Activated naive CD4-positive, alpha-beta T cell treated with anti-CD3 and anti-CD28 coated beads, Interleukin-2, amount 50 U/mL, for 72 hours (primary cell): ENCODE measurements around the gene PTBP2. TPM values are rescaled to one million over a fixed set of nuclear protein-coding genes. Genes with fewer than 3 reads are reported as not detected.
"Not testable (repeated sequence)": the region's sequence is repeated elsewhere in the genome, so short reads cannot be mapped to it uniquely, and the experiment has no call there.

Source experiments
- ATAC-seq, 2 donors: fragments of 150-1000 bp; cut with Tn5 transposase; 2 replicates each; pipeline ENCODE4 v1.10.0; 2021; ENCODE audit warnings: mild to moderate bottlenecking in 2 of 2, moderate library complexity in 2 of 2
- DNase-seq, 2 donors: peaks; one replicate each; pipeline ENCODE4 v3.0.0; 2021 to 2022; ENCODE audit warnings: low spot score in 2 of 2
- H3K27ac Mint-ChIP-seq, 2 donors: one replicate each; pipeline ENCODE4 v1.8.0; 2022; ENCODE audit warnings: mild to moderate bottlenecking in 2 of 2, mixed read lengths in 2 of 2
- H3K36me3 Mint-ChIP-seq, 2 donors: one replicate each; pipeline ENCODE4 v1.8.0; 2022; ENCODE audit warnings: mixed read lengths in 2 of 2
- H3K9me3 Mint-ChIP-seq, 2 donors: one replicate each; pipeline ENCODE4 v1.8.0; 2022; ENCODE audit warnings: mixed read lengths in 2 of 2
- total RNA-seq, 2 donors: library from RNA; stranded (reverse); gene quantifications; one replicate each; pipeline ENCODE4 v1.2.3, GENCODE V29; 2022

The PTBP2 gene
- total RNA-seq, 2 donors from 2014 or later: 17.5 to 20.4 TPM

DNA sequence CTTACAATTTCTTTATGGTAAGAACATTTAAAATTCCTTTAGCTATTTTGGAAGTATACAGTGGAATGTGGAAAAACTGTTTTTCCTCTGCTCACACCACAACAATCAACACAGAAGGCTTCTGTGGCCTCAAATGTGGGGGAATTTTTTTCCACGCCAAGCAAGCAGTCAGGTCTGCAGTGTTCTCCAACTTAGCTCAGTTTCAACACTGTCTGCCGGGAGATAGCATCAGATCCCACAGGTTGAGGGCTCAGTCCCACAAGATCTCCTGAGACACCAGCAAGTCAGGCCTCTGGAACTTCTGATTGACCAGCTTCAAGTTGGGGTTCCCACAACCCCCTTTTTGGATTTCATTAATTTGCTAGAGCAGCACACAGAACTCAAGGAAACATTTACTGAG is 50.3 kb downstream of the PTBP2 start:
- no peak for DNase-seq
- H3K27ac Mint-ChIP-seq: no peak overlapping the region
- no peak for ATAC-seq
- H3K36me3 Mint-ChIP-seq: peaks cover 6 to 8% of the 10 kb centered on the region in 2 donors
- no peaks in the 10 kb centered on the region for H3K9me3 Mint-ChIP-seq

DNA sequence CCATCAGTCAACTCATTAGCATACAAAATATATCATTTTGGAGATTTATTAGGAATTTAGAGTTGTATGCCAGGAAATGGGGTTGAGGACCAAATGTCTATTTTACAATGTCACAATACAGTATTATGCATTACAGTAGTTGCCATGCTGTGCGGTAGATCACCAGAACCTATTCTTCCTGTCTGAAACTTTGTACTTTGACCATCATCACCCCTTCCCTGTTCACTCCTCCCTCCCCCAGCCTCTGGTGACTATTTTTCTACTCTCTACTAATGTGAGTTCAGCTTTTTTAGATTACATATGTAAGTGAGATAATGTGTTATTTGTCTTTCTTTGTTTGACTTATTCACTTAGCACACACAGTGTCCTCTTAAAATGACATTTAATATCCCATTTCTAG is 50.8 kb downstream of the PTBP2 start:
- DNase-seq (no peak), ATAC-seq (no peak)
- Mint-ChIP-seq H3K36me3 (peaks cover 6 to 8% of the 10 kb centered on the region in 2 donors), H3K27ac (no peak overlapping the region), H3K9me3 (no peaks in the 10 kb centered on the region)

DNA sequence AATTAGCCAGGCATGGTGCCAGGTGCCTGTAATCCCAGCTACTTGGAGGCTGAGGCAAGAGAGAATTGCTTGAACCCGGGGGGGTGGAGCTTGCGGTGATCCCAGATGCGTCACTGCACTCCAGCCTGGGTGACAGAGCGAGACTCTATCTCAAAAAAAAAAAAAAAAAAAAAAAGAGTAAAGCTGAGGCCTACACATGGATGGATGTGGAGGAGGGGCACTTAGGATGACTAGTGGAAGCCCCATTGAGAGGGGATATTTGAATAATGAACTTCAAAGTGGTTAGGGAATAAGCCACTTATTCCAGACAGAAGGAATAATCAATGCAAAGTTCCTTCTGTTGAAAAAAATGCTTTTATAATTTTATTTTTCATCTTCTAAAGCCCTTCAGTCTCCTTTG is 51.4 kb downstream of the PTBP2 start:
- Mint-ChIP-seq H3K36me3 (peaks cover 6 to 8% of the 10 kb centered on the region in 2 donors), H3K27ac (no peak overlapping the region), H3K9me3 (no peaks in the 10 kb centered on the region)
- no peak for ATAC-seq
- DNase-seq: no peak

DNA sequence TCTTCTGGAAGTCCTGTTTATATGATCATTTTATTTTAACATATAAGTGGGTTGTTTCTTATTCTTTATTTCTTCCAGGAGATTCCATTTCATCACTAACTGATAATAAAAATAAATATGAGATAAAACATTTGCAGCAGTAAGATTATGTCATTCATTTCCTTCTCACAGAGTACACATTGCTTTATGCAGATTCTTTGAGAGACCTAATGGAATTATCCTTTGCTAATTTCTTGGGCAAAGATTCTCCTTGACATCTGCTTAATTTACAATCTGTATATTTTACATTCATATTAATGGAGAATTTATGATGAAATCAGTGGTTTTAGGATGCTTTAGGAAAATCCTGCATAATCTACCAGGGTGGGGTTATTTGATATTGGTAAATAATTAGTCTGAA is 60.6 kb downstream of the PTBP2 start:
- H3K36me3 Mint-ChIP-seq: peaks cover 5 to 7% of the 10 kb centered on the region in 2 donors
- H3K9me3 Mint-ChIP-seq: no peaks in the 10 kb centered on the region
- DNase-seq (no peak), ATAC-seq (no peak)
- H3K27ac Mint-ChIP-seq: no peak overlapping the region

- ATAC-seq: no peak
- Mint-ChIP-seq H3K36me3 (peaks cover 7 to 9% of the 10 kb centered on the region in 2 donors), H3K9me3 (no peaks in the 10 kb centered on the region), H3K27ac (no peak overlapping the region)
- no peak for DNase-seq
Observed at GRCh38 chr1:96782856-96783255, 61.3 kb downstream of the PTBP2 start.

- DNase-seq: no peak
- Mint-ChIP-seq H3K36me3 (peaks cover 9 to 30% of the 10 kb centered on the region in 2 donors), H3K9me3 (no peaks in the 10 kb centered on the region), H3K27ac (no peak overlapping the region)
- no peak for ATAC-seq
Observed at GRCh38 chr1:96790599-96790998, 69.0 kb downstream of the PTBP2 start.

DNA sequence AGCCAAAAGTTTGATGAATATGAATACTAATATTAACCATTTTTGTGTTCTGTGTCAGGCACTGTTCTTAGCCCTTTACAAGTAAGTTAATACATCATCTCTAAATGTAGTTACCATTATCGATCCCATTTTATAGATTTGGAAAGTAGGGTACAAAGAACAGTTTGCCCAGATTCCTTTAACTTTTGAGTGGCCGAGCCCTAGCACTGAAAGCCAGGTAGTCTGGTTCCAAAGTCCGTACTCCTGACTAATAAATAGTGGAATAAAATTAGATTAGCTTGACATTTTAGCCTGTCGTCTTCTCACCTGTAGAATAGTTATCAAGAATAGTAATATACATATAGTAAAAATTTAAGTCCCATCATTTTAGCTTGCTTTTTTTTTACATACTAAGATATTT is 70.6 kb downstream of the PTBP2 start:
- no peak for ATAC-seq
- Mint-ChIP-seq H3K9me3 (peaks cover 7 to 10% of the 10 kb centered on the region in 2 donors), H3K36me3 (peaks cover 20 to 25% of the 10 kb centered on the region in 2 donors), H3K27ac (no peak overlapping the region)
- no peak for DNase-seq

DNA sequence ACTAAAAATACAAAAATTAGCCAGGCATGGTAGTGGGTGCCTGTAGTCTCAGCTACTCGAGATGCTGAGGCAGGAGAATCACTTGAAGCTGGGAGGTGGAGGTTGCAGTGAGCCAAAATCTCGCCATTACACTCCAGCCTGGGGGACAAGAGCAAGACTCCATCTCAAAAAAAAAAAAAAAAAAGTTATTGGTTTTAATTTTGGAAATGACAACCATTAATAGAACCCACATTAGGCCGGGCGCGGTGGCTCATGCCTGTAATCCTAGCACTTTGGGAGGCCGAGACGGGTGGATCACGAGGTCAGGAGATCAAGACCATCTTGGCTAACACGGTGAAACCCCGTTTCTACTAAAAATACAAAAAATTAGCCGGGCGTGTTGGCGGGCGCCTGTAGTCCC is 80.1 kb downstream of the PTBP2 start:
- not testable (repeated sequence) for DNase-seq, H3K9me3 Mint-ChIP-seq, H3K27ac Mint-ChIP-seq, ATAC-seq
- H3K36me3 Mint-ChIP-seq: peaks cover 26 to 30% of the 10 kb centered on the region in 2 donors

GRCh38 chr1:96804648-96805047 is 83.1 kb downstream of the PTBP2 start:
- no peak for ATAC-seq

GRCh38 chr1:96808191-96808590 is 86.6 kb downstream of the PTBP2 start:
- no peak for ATAC-seq
- no peak for DNase-seq
- Mint-ChIP-seq H3K27ac (no peak overlapping the region), H3K36me3 (peaks cover 24 to 42% of the 10 kb centered on the region in 2 donors), H3K9me3 (no peaks in the 10 kb centered on the region)

More at GRCh38 chr1:96804648-96805047, 83.1 kb downstream of the PTBP2 start:
- Mint-ChIP-seq H3K27ac (no peak overlapping the region), H3K36me3 (peaks cover 29% of the 10 kb centered on the region in 2 donors), H3K9me3 (no peaks in the 10 kb centered on the region)
- no peak for DNase-seq

DNA sequence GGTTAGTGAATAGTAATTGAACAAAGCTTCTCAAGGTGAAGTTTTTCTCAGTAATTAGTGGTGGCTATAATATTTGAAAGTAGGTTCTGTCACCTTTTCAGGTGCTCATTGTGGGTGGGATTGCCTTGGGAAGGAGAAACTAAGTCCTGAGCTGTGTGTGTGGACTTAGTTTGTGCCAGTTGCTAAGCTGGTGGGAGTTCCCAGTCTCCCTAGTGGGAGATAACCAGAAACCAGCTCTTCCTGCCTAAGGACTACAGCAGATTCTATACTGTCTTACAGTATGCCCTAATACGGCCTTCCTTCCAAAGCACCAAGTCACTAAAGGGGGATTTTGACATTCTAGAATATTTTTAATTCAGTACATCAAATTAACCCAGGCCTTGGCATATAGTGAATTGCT is 94.3 kb downstream of the PTBP2 start:
- Mint-ChIP-seq H3K27ac (no peak overlapping the region), H3K9me3 (no peaks in the 10 kb centered on the region), H3K36me3 (peaks cover 6 to 18% of the 10 kb centered on the region in 2 donors)
- DNase-seq: no peak
- no peak for ATAC-seq

- DNase-seq (no peak), ATAC-seq (no peak)
- peaks cover 0 to 6% of the 10 kb centered on the region in 2 donors for H3K36me3 Mint-ChIP-seq
- H3K9me3 Mint-ChIP-seq: no peaks in the 10 kb centered on the region
- H3K27ac Mint-ChIP-seq: no peak overlapping the region
Observed at GRCh38 chr1:96820107-96820506, 98.5 kb downstream of the PTBP2 start.

DNA sequence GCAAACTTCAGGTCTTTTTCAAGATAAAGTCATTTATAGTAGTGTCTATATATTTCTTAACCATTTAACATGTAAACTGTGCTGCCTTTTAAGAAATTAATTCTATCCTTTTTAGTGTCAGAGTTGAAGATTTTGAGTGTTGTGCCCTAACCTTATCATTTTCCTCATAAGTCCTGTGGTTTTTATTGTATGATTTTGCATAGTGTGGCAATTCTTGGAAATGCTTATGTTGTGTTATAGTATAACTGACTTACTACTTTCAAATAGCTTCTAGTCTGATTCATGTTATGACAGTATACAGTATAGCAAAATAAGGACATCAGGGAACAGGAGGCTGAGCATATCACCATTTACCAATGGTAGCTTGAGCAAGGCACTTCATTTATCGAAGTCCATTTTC is 99.1 kb downstream of the PTBP2 start:
- ATAC-seq: no peak
- Mint-ChIP-seq H3K9me3 (no peaks in the 10 kb centered on the region), H3K36me3 (peaks cover 0 to 6% of the 10 kb centered on the region in 2 donors), H3K27ac (no peak overlapping the region)
- no peak for DNase-seq

- Mint-ChIP-seq H3K9me3 (no peaks in the 10 kb centered on the region), H3K36me3 (peaks cover 0 to 6% of the 10 kb centered on the region in 2 donors), H3K27ac (no peak overlapping the region)
- no peak for DNase-seq
- no peak for ATAC-seq
Observed at GRCh38 chr1:96825231-96825630, 103.6 kb downstream of the PTBP2 start.

- Mint-ChIP-seq H3K27ac (no peak overlapping the region), H3K9me3 (no peaks in the 10 kb centered on the region), H3K36me3 (peaks cover 0 to 6% of the 10 kb centered on the region in 2 donors)
- ATAC-seq: no peak
- DNase-seq: no peak
Observed at GRCh38 chr1:96825950-96826576, 104.5 kb downstream of the PTBP2 start.

GRCh38 chr1:96833376-96833775 is 111.8 kb downstream of the PTBP2 start:
- Mint-ChIP-seq H3K9me3 (no peaks in the 10 kb centered on the region), H3K36me3 (no peaks in the 10 kb centered on the region), H3K27ac (no peak overlapping the region)
- DNase-seq (no peak), ATAC-seq (no peak)

DNA sequence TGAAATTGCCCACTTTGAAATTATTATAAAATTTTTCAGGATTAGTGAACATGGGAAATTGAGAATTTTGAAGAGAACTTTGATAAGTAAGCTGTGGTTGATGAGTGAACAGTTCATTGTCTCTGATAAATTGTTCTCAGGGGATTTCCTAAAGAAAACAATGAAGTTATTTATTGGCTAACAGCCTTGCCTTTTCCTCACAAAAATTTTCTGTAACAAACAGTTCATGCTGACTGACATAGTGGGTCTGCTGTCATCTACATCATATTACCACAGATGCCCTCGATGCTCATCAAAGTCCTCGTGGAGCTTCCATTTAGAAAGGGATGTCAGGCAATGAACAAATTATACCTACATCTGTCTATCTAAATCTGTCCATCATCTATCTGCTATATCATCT is 113.4 kb downstream of the PTBP2 start:
- DNase-seq: no peak
- ATAC-seq: no peak
- no peak overlapping the region for H3K27ac Mint-ChIP-seq
- no peaks in the 10 kb centered on the region for H3K9me3 Mint-ChIP-seq
- H3K36me3 Mint-ChIP-seq: no peaks in the 10 kb centered on the region

DNA sequence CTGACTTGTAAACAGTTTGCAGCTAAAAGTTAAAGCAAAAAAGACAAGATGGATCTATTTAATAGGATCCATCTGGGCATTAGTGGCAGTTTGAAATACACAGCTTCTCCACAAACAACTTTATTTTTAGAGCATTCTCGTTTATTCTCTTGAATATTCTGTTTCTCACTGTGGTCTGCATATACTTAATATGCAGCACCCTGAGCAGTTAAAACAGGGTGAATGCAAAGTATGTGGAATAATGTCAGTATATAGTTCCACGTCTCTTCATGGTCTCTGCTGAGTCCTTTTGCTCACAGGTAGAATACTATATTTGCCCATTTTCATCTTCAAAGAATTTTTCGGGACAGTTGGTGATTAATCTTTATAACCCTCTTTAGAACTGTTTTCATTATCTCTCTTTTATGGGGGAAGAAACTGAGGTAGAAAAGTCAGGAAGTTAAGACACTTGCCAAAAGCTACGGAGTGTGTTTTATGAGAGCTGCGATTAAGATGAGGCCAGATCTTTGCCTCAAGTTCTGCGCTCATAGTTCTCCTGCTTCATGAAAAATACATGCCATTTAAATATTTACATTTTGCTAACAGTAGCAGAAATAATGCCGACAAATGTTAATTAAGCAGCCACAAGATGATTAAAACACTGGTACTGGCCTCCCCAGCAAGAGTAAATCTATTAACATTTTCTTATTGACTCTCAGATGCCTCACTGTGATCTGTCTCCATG is 115.6 kb downstream of the PTBP2 start:
- no peak for ATAC-seq
- Mint-ChIP-seq H3K9me3 (no peaks in the 10 kb centered on the region), H3K27ac (no peak overlapping the region), H3K36me3 (no peaks in the 10 kb centered on the region)
- no peak for DNase-seq
